ENCODE results near the gene NR1I3.

GRCh38 chr1:161250829-161251228 lies 12.8 kb upstream of the NR1I3 start:
- TF ChIP-seq CTCF (conservative IDR thresholded peaks at IDR 0.05) = no peak
- TF ChIP-seq EZH2 (IDR thresholded peaks at IDR 0.05; ENCODE audit: low read depth) = no peak

All from PC-9 (cell line).